Stimulated activated naive B cell treated with anti-CD40 and anti-IgM and Interleukin-4, amounts not matched to agents 10 μg/mL and 1 μg/mL and 100 μg/mL, for 72 hours (primary cell): ENCODE measurements around the gene SDCBP2.
"Not testable (repeated sequence)": the region's sequence is repeated elsewhere in the genome, so short reads cannot be mapped to it uniquely, and the experiment has no call there.

Experiments
- ATAC-seq, 2 donors: fragments of 150-1000 bp; cut with Tn5 transposase; replicated peaks; 2 replicates each; pipeline ENCODE4 v1.10.0; 2021; ENCODE audit warnings: moderate library complexity in 1 of 2
- DNase-seq: peaks from one replicate; pipeline ENCODE4 v3.0.0; 2021
- H3K27ac Mint-ChIP-seq: one replicate; pipeline ENCODE4 v1.8.0; 2022; ENCODE audit warnings: mild to moderate bottlenecking, mixed read lengths
- H3K27me3 Mint-ChIP-seq, 2 donors: one replicate each; pipeline ENCODE4 v1.8.0; 2022; ENCODE audit warnings: mixed read lengths in 2 of 2
- H3K36me3 Mint-ChIP-seq, 2 donors: one replicate each; pipeline ENCODE4 v1.8.0; 2022; ENCODE audit warnings: mixed read lengths in 2 of 2, mild to moderate bottlenecking in 1 of 2
- H3K4me1 Mint-ChIP-seq, 2 donors: one replicate each; pipeline ENCODE4 v1.8.0; 2022; ENCODE audit warnings: mixed read lengths in 2 of 2, mild to moderate bottlenecking in 1 of 2
- H3K4me3 Mint-ChIP-seq, 2 donors: one replicate each; pipeline ENCODE4 v1.8.0; 2022; ENCODE audit warnings: mild to moderate bottlenecking in 2 of 2, mixed read lengths in 2 of 2, moderate library complexity in 1 of 2
- H3K9me3 Mint-ChIP-seq, 2 donors: one replicate each; pipeline ENCODE4 v1.8.0; 2022; ENCODE audit warnings: mixed read lengths in 2 of 2, mild to moderate bottlenecking in 1 of 2

SDCBP2 gene

DNA sequence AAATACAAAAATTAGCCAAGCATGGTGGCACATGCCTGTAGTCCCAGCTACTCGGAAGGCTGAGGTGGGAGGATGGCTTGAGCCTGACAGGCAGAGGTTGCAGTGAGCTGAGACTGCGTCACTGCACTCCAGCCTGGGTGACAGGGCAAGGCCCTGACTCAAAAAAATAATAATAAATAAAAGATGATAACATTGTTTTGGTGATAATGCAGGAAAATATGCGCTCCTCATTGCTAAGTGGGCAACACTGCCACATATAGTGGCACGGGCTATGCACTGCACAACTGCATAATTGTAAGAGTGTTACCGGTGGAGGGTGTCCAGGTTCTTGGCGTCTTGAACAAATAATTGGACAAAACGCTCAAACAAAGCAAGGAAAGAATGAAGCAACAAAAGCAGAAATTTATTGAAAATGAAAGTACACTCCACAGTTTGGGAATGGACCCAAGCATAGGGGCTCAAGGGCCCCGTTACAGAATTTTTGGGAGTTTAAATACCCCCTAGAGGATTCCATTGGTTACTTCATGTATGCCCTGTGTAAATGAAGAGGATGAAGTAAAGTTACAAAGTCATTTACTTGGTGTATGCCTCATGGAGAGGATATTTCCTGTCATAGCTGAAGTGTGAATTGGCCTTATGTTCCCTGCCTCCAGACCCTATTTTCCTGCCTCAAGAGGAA, 14.6 kb upstream of the SDCBP2 start:
- DNase-seq, H3K4me3 Mint-ChIP-seq, H3K27me3 Mint-ChIP-seq, H3K27ac Mint-ChIP-seq, H3K9me3 Mint-ChIP-seq, ATAC-seq: not testable (repeated sequence)
- Mint-ChIP-seq H3K4me1 (peaks cover 9 to 21% of the 10 kb centered on the region in 2 donors), H3K36me3 (peaks cover 15 to 20% of the 10 kb centered on the region in 2 donors)

DNA sequence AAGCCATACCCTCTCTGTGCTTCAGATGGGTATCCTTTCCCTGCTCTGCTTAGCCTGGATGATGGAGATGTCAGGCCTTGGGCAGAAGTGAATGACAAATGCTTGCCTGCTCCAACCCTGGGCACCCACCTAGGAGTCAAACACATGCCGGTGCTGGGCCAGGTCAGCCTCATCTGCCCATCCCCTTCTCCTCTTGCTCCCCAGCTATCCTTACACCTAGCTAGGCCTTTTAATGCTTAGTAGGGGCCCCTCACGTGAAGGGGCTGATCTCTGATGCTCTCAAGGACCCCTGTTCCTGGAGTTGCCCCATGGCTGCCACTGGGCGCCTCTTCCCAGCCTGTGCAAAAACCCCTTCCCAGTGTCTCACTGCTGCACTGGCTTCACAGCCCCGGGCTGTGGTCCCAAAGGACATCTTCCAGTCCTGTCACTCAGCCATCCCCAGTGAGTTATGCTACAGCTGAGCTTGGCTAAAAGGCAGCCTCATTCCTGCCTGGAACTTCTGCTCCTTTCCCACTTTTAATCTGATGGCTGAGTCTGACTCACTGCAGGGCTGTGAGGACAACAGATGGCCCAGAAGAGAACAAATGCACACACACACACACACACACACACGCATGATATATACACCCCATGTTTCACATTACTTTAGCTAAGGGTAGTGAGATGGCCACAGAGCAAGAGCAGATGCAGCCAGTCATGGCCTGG, 12.8 kb upstream of the SDCBP2 start:
- H3K27ac Mint-ChIP-seq = no peak overlapping the region
- no peak for DNase-seq

DNA sequence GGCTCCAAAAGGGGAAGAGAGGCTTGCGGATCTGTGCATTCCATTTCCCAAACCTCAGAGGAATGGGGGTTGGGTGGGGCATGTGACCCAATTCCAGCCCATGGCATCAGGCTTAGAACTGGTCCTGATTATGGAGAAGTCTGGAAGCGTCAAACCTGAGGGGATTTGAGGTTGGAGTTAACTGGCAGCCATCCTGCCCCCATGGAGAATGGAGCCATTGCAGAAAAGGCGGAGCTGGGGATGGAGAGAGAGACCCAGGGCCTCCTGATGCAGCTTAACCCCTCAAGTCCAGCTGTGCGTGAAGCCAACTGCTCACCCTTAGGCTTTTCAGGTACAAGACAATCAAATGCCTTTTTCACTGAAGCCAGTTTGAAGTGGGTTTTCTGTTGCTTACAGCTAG, 9.9 kb upstream of the SDCBP2 start:
- peaks cover 14 to 25% of the 10 kb centered on the region in 2 donors for H3K36me3 Mint-ChIP-seq
- no peak overlapping the region for H3K27ac Mint-ChIP-seq
- ATAC-seq (no peak), DNase-seq (no peak)
- H3K9me3 Mint-ChIP-seq = no peaks in the 10 kb centered on the region
- peaks cover 22 to 41% of the 10 kb centered on the region in 2 donors for H3K4me1 Mint-ChIP-seq
- no peak overlapping the region for H3K4me3 Mint-ChIP-seq
- H3K27me3 Mint-ChIP-seq = no peaks in the 10 kb centered on the region

More for the DNA sequence above, 12.8 kb upstream of the SDCBP2 start:
- peaks cover 7 to 20% of the 10 kb centered on the region in 2 donors for H3K36me3 Mint-ChIP-seq
- no peak overlapping the region for H3K4me3 Mint-ChIP-seq
- no peak for ATAC-seq
- H3K27me3 Mint-ChIP-seq = no peaks in the 10 kb centered on the region
- H3K4me1 Mint-ChIP-seq = peaks cover 14 to 33% of the 10 kb centered on the region in 2 donors
- H3K9me3 Mint-ChIP-seq = no peaks in the 10 kb centered on the region

DNA sequence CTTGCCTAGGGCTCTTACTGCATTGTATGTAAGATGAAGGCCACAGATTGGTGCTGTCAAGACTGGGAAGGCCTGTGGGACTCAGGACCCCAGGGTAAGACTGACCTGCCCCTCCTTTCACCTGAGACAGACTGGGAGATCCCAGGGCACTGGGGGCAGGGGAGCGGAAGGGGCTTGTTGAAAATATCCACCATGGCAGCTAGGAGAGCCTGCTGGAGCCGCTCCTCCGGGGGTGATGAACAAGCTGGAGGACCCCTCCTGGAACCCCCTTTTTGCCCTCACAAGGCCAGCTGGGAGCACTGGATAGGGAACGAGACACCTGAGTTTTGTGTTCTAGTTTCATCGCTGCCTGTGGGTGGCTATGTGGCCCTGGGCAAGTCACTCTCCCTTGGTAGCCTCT, 9.2 kb upstream of the SDCBP2 start:
- no peak for ATAC-seq
- DNase-seq = no peak
- Mint-ChIP-seq H3K4me1 (peaks cover 23 to 48% of the 10 kb centered on the region in 2 donors), H3K27me3 (no peaks in the 10 kb centered on the region), H3K36me3 (peaks cover 19 to 31% of the 10 kb centered on the region in 2 donors), H3K27ac (no peak overlapping the region), H3K4me3 (no peak overlapping the region), H3K9me3 (no peaks in the 10 kb centered on the region)

GRCh38 chr20:1337441-1337840, 8.5 kb upstream of the SDCBP2 start:
- Mint-ChIP-seq H3K36me3 (peaks cover 23 to 33% of the 10 kb centered on the region in 2 donors), H3K27me3 (no peaks in the 10 kb centered on the region), H3K27ac (no peak overlapping the region), H3K4me3 (no peak overlapping the region), H3K9me3 (no peaks in the 10 kb centered on the region), H3K4me1 (peaks cover 25 to 54% of the 10 kb centered on the region in 2 donors)
- ATAC-seq (no peak), DNase-seq (no peak)

DNA sequence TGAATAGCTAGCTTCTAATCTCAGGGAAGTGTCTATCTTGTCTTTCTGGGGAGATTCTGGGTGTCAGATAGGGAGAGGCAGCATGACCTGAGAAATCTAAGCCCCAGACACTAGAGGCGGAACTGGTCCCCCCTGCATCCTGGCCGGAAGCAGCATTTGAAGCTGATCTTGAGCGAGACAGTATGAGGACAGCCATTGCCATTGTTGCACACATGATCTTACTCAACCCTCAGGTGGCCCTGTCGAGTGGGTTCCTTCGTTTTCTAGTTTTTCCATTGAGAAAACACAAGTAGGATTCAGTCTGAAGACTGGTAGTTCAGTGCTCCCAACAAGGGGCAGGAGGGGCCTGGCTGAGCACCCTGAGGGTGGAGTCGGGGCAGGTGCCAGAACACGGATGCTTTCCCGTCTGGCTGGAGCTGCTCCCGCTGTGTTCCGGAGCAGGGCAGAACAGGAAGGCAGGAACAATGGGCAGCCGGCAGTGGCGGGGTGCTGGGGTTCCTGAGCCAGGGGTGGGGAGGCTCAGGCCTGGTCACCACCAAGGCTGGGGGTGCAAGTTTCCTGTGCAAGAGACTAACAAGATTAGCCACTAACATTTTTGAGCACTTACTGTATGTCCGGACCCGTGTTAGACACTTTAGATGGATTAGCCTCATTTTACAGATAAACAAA, 7.9 kb upstream of the SDCBP2 start:
- peaks cover 26 to 35% of the 10 kb centered on the region in 2 donors for H3K36me3 Mint-ChIP-seq
- peak overlapping the region; percentile 85 for H3K27ac Mint-ChIP-seq
- no peaks in the 10 kb centered on the region for H3K27me3 Mint-ChIP-seq
- H3K9me3 Mint-ChIP-seq = no peaks in the 10 kb centered on the region
- peak; percentile 48 to 58 for ATAC-seq
- no peak for DNase-seq
- peaks cover 27 to 59% of the 10 kb centered on the region in 2 donors for H3K4me1 Mint-ChIP-seq
- H3K4me3 Mint-ChIP-seq = no peak overlapping the region

DNA sequence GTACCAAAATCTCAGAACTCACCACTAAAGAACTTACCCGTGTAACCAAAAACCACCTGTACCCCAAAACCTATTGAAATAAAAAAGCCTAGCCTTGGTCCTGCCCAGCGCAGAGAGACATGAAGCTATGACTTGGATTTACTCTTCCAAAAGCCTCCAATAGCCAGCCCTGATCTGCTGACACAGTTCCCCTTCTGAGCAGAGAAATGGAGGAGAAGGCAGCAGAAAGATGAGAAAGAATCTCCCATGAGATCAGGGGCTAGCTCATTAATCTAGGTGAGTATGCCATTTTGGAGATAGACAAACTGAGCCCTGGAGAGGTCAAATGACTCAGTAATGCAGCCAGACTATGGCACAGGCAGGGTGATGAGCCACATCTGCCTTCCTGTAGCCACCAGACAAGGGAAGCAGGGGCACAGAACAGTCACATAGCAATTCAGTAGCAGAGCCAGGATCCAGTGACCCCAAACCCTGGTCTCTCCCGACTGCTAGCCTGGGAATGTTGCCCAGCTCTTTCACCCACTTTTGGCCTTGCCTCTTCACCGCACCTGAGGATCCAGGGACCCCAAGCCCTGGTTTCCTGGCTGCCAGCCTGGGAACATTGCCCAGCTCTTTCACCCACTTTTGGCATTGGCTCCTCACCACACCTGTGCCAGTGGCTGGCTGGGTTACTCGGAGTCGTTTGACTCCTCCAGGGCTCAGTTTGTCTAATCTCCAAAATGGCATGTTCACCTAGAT, 7.2 kb upstream of the SDCBP2 start:
- Mint-ChIP-seq H3K9me3 (no peaks in the 10 kb centered on the region), H3K36me3 (peaks cover 33 to 39% of the 10 kb centered on the region in 2 donors), H3K27ac (peak overlapping the region; percentile 85), H3K27me3 (no peaks in the 10 kb centered on the region), H3K4me3 (no peak overlapping the region), H3K4me1 (peaks cover 28 to 66% of the 10 kb centered on the region in 2 donors)
- DNase-seq (no peak), ATAC-seq (peak; percentile 41 to 57)

DNA sequence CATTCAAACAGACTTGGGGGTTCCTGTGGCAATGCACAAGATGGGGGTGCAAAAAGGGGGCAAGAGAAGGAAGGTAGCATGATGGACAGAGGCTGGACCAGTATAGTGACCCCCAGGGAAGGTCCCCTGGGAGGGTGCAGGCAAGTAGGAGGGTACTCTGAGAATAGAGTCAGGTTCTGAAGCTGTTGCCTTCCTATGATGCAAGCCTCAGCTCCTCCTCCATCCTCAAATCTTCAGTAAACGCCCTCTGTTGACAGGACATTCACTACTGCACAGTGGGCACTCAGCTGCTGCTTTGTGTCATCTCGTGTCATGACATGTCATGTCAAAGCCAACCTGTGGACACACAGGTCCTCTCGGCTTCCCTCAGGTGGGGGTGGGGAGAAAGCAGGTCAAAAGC, 5.8 kb upstream of the SDCBP2 start:
- H3K9me3 Mint-ChIP-seq = no peaks in the 10 kb centered on the region
- H3K27ac Mint-ChIP-seq = no peak overlapping the region
- ATAC-seq (no peak), DNase-seq (no peak)
- no peaks in the 10 kb centered on the region for H3K27me3 Mint-ChIP-seq
- peaks cover 40 to 76% of the 10 kb centered on the region in 2 donors for H3K4me1 Mint-ChIP-seq
- peaks cover 32 to 53% of the 10 kb centered on the region in 2 donors for H3K36me3 Mint-ChIP-seq
- no peak overlapping the region for H3K4me3 Mint-ChIP-seq

- Mint-ChIP-seq H3K27me3 (no peaks in the 10 kb centered on the region), H3K36me3 (peaks cover 35 to 57% of the 10 kb centered on the region in 2 donors), H3K4me3 (no peak overlapping the region), H3K4me1 (peaks cover 44 to 80% of the 10 kb centered on the region in 2 donors), H3K27ac (no peak overlapping the region), H3K9me3 (no peaks in the 10 kb centered on the region)
- ATAC-seq (no peak), DNase-seq (no peak)
Measured at GRCh38 chr20:1334370-1334731, 5.4 kb upstream of the SDCBP2 start.

- Mint-ChIP-seq H3K27ac (no peak overlapping the region), H3K36me3 (peaks cover 35 to 56% of the 10 kb centered on the region in 2 donors), H3K4me1 (peaks cover 46 to 84% of the 10 kb centered on the region in 2 donors), H3K27me3 (no peaks in the 10 kb centered on the region), H3K9me3 (no peaks in the 10 kb centered on the region), H3K4me3 (no peak overlapping the region)
- no peak for DNase-seq
- ATAC-seq = no peak
Measured at GRCh38 chr20:1333462-1334369, 4.8 kb upstream of the SDCBP2 start.

DNA sequence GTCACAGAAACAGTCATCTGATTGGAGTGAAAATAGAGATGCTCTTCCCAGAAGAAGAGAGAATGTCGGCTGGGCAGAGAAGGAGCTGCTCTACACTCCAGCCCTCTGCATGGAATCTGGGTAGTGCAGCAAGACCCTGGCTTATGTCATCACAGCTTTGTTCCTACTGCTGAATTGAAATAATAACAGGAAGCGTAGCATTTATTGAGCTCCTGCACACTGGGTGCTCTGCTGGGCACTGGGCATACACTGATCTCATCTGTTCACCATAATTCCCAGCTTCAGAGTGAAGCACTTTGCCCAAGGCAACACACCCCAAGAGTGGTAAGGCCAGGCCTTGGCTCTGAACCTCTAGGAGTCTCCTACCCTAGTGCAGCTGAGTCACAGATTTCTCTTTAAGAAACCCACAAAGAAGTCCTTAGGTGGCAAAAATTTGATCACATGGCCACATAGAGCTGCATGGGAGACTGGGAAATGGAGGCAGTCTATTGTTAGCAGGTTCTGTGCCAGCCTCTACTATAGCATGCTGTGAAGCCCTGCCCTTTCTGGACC, 3.9 kb upstream of the SDCBP2 start:
- DNase-seq (no peak), ATAC-seq (no peak)
- H3K4me3 Mint-ChIP-seq = no peak overlapping the region
- peaks cover 35 to 56% of the 10 kb centered on the region in 2 donors for H3K36me3 Mint-ChIP-seq
- no peaks in the 10 kb centered on the region for H3K9me3 Mint-ChIP-seq
- H3K4me1 Mint-ChIP-seq = peaks cover 53 to 81% of the 10 kb centered on the region in 2 donors
- H3K27me3 Mint-ChIP-seq = no peaks in the 10 kb centered on the region
- H3K27ac Mint-ChIP-seq = no peak overlapping the region

- no peaks in the 10 kb centered on the region for H3K9me3 Mint-ChIP-seq
- ATAC-seq = no peak
- H3K27ac Mint-ChIP-seq = peak overlapping the region; percentile 14
- no peak for DNase-seq
- H3K4me3 Mint-ChIP-seq = no peak overlapping the region
- peaks cover 60 to 72% of the 10 kb centered on the region in 2 donors for H3K4me1 Mint-ChIP-seq
- H3K36me3 Mint-ChIP-seq = peaks cover 35 to 56% of the 10 kb centered on the region in 2 donors
- no peaks in the 10 kb centered on the region for H3K27me3 Mint-ChIP-seq
Measured at GRCh38 chr20:1331801-1332453, 3.0 kb upstream of the SDCBP2 start.

- ATAC-seq (no peak), DNase-seq (no peak)
- Mint-ChIP-seq H3K4me3 (no peak overlapping the region), H3K27me3 (no peaks in the 10 kb centered on the region), H3K9me3 (no peaks in the 10 kb centered on the region), H3K4me1 (peaks cover 54 to 64% of the 10 kb centered on the region in 2 donors), H3K36me3 (peaks cover 35 to 53% of the 10 kb centered on the region in 2 donors), H3K27ac (peak overlapping the region; percentile 84)
Measured at GRCh38 chr20:1331101-1331500, 2.2 kb upstream of the SDCBP2 start.
